ENCODE data around the gene FGD2.
"Not testable (repeated sequence)": the region's sequence is repeated elsewhere in the genome, so short reads cannot be mapped to it uniquely, and the experiment has no call there.

Gene FGD2

DNA sequence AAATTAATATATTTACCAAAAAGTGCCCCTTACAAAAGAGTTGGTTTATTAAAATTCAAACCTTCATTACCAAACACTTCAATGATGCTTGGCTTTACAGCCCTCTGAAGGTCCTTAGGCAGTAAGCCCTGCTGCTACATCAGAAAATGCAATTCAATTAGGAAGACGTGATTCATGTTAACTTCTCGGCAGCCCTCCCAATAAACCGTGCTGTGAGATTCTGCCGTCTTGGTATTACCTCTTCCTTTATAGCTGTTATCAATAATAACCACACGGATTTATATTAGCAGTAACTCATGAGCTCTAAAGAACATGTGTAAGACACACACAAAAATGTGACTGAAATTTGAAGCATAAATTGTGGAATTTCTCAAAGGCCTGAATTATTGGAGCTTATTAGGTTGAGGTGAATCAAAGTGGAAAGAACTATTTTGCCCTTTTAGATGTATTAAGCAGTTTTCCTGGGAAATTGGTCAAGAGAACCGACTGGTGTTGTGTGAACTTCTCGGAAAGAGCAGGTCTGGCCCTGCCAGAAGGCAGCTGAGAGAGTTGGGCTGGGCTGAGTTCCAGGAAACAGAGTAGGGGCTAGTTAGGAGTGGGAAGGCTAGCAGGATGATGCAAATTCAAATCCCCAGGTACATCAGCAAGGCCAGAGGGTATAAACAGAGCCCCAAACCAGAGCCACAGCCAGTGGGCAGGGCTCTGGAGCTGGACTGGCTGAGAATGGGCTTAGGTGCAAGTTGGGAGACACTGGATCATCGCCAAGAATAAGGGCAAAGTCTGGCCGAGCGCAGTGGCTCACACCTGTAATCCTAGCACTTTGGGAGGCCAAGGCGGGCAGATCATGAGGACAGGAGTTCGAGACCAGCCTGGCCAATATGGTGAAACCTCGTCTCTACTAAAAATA is 33.1 kb downstream of the FGD2 start:
- no peak for DNase-seq
- Mint-ChIP-seq H3K27me3 (no peaks in the 10 kb centered on the region), H3K27ac (no peak overlapping the region), H3K4me3 (no peak overlapping the region), H3K4me1 (peaks cover 62% of the 10 kb centered on the region), H3K9me3 (peaks cover 6% of the 10 kb centered on the region), H3K36me3 (peaks cover 9% of the 10 kb centered on the region)
- CTCF ChIA-PET: interaction anchor here (2.3 to 25.3 kb wide), 2 partner anchors 10 to 170 kb away, joined by 6 to 391 read pairs; no protein-coding TSS in a partner anchor

DNA sequence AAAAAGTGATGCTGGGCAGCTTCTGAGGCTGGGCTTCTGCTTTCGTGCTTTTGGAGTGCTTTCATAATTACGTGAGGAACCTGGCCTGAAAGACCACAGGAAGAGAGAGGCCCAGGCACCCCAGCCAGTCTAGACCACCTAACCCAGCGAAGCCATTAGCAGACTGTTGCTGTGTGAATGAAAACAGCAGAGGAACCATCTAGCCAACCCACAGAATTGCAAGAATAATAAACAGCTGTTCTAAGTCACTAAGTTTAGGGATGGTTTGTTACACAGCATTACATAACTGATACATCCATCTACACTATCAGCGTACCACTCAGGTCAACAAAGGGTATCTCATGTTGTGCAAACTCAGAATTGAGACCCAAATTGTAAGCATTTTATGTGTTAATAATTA is 34.5 kb downstream of the FGD2 start:
- H3K27ac Mint-ChIP-seq: no peak overlapping the region

GRCh38 chr6:37041521-37041920 is 36.1 kb downstream of the FGD2 start:
- Mint-ChIP-seq H3K27ac (peak overlapping the region; percentile 37), H3K4me3 (no peak overlapping the region)

More for the DNA sequence above, 34.5 kb downstream of the FGD2 start:
- Mint-ChIP-seq H3K4me3 (no peak overlapping the region), H3K9me3 (peaks cover 6% of the 10 kb centered on the region), H3K4me1 (peaks cover 55% of the 10 kb centered on the region), H3K36me3 (peaks cover 7% of the 10 kb centered on the region), H3K27me3 (no peaks in the 10 kb centered on the region)
- no peak for DNase-seq
- CTCF ChIA-PET: interaction anchor here (2.3 to 25.3 kb wide), 3 partner anchors 9 to 169 kb away, joined by 6 to 391 read pairs (median 391); no protein-coding TSS in a partner anchor

GRCh38 chr6:37042150-37042549 is 36.7 kb downstream of the FGD2 start:
- no peak for DNase-seq
- peaks cover 68% of the 10 kb centered on the region for H3K4me1 Mint-ChIP-seq

More at GRCh38 chr6:37041521-37041920, 36.1 kb downstream of the FGD2 start:
- Mint-ChIP-seq H3K36me3 (peaks cover 8% of the 10 kb centered on the region), H3K27me3 (no peaks in the 10 kb centered on the region), H3K9me3 (peaks cover 6% of the 10 kb centered on the region), H3K4me1 (peaks cover 64% of the 10 kb centered on the region)
- DNase-seq: no peak
- CTCF ChIA-PET: interaction anchor here (0.7 to 25.3 kb wide), 3 partner anchors 7 to 50 kb away, joined by 3 to 391 read pairs (median 391); no protein-coding TSS in a partner anchor

GRCh38 chr6:37043091-37043490 is 37.6 kb downstream of the FGD2 start:
- not testable (repeated sequence) for DNase-seq, H3K4me3 Mint-ChIP-seq, H3K27me3 Mint-ChIP-seq, H3K9me3 Mint-ChIP-seq
- Mint-ChIP-seq H3K4me1 (peaks cover 72% of the 10 kb centered on the region), H3K27ac (peak overlapping the region; percentile 75), H3K36me3 (peaks cover 13% of the 10 kb centered on the region)
- CTCF ChIA-PET: interaction anchor here (0.6 to 19.0 kb wide), 2 partner anchors 13 to 312 kb away, joined by 3 to 391 read pairs; no protein-coding TSS in a partner anchor

More at GRCh38 chr6:37042150-37042549, 36.7 kb downstream of the FGD2 start:
- peaks cover 10% of the 10 kb centered on the region for H3K36me3 Mint-ChIP-seq
- H3K9me3 Mint-ChIP-seq: peaks cover 6% of the 10 kb centered on the region
- H3K27ac Mint-ChIP-seq: no peak overlapping the region
- H3K27me3 Mint-ChIP-seq: no peaks in the 10 kb centered on the region
- no peak overlapping the region for H3K4me3 Mint-ChIP-seq
- CTCF ChIA-PET: interaction anchor here (0.6 to 25.3 kb wide), 3 partner anchors 6 to 313 kb away, joined by 3 to 391 read pairs (median 391); no protein-coding TSS in a partner anchor

DNA sequence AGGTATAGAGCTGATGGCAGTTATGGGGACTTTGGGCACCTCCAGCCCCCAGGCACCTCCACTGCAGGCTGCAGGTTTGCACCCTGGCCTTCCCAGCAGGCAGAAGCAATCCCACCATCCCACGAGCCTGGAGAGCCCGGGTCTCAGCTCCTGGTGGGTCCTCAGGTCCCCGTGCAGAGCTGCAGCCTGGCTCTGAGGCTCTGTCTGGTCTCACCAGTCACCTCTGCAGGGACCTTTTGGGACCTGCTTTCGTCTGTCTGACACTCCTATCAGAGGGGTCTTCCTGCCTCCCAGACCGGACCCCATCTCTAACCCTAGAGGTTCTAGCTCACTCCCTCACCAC is 41.9 kb downstream of the FGD2 start:
- no peaks in the 10 kb centered on the region for H3K27me3 Mint-ChIP-seq

GRCh38 chr6:37047689-37048402 is 42.4 kb downstream of the FGD2 start:
- H3K4me1 Mint-ChIP-seq: peaks cover 81% of the 10 kb centered on the region
- CTCF ChIA-PET: interaction anchor here (1.3 to 19.0 kb wide), 4 partner anchors 18 to 162 kb away, joined by 5 to 391 read pairs (median 170); partner anchors contain the start of gene PIM1
- H3K36me3 Mint-ChIP-seq: peaks cover 16% of the 10 kb centered on the region
- no peaks in the 10 kb centered on the region for H3K27me3 Mint-ChIP-seq
- H3K27ac Mint-ChIP-seq: peak overlapping the region; percentile 98
- peak overlapping the region; percentile 46 for H3K4me3 Mint-ChIP-seq
- DNase-seq: peak; percentile 52
- peaks cover 2% of the 10 kb centered on the region for H3K9me3 Mint-ChIP-seq

More for the DNA sequence above, 41.9 kb downstream of the FGD2 start:
- Mint-ChIP-seq H3K4me3 (peak overlapping the region; percentile 39), H3K9me3 (peaks cover 2% of the 10 kb centered on the region), H3K36me3 (peaks cover 16% of the 10 kb centered on the region), H3K27ac (peak overlapping the region; percentile 98), H3K4me1 (peaks cover 77% of the 10 kb centered on the region)
- DNase-seq: no peak
- CTCF ChIA-PET: interaction anchor here (9.9 to 19.0 kb wide), 3 partner anchors 18 to 163 kb away, joined by 145 to 391 read pairs (median 196); partner anchors contain the start of gene PIM1

GRCh38 chr6:37048403-37048850 is 43.0 kb downstream of the FGD2 start:
- CTCF ChIA-PET: interaction anchor here (1.3 to 19.0 kb wide), 4 partner anchors 19 to 162 kb away, joined by 5 to 391 read pairs (median 170); partner anchors contain the start of gene PIM1
- peak overlapping the region; percentile 98 for H3K27ac Mint-ChIP-seq
- H3K4me1 Mint-ChIP-seq: peaks cover 79% of the 10 kb centered on the region

DNA sequence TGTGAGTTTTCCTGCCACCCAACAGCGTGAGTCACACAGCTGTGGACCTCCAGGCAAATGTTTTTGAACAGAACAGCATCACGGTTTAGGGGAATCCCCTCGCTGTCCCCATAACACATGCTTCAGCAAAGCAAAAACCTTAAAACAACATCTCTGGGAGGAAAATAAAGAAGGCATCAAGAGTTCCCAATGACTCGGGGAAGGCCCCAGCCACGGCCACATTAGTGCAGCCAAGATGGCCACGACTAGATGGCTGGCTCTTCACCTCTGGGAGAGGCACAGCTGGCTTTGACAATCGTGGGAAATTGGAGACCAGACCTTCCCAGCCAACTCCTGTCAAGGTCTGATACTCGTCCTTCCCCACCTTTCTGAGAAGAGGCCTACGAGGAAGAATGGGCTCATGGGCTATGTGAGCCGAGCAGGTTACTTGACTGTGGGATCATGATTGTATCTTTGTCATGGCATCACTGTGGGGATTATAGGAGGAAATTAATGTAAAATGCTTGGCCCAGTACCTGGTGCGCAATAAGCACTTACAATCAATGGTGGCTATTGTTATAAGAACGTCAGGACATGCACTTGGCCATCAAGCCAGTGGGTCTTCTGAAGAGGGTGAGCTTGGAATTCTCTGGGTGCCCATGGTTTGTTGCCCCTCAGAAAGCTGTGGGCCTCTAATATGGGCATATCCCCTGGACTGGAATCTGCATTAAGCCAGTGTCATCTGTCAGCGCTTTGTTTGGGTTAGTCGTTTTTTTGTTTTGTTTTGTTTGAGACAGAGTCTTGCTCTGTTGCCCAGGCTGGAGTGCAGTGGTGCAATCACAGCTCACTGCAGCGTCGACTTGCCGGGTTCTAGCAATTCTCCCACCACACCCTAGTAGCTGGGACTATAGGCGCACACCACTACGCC is 43.6 kb downstream of the FGD2 start:
- CTCF ChIA-PET: interaction anchor here (1.3 to 19.0 kb wide), 4 partner anchors 19 to 161 kb away, joined by 5 to 391 read pairs (median 170); partner anchors contain the start of gene PIM1
- Mint-ChIP-seq H3K9me3 (no peaks in the 10 kb centered on the region), H3K4me1 (peaks cover 80% of the 10 kb centered on the region), H3K27ac (peak overlapping the region; percentile 98), H3K27me3 (no peaks in the 10 kb centered on the region), H3K36me3 (peaks cover 14% of the 10 kb centered on the region), H3K4me3 (peak overlapping the region; percentile 89)
- peak; percentile 86 for DNase-seq

More at GRCh38 chr6:37048403-37048850, 43.0 kb downstream of the FGD2 start:
- Mint-ChIP-seq H3K9me3 (no peaks in the 10 kb centered on the region), H3K4me3 (peak overlapping the region; percentile 89), H3K27me3 (no peaks in the 10 kb centered on the region), H3K36me3 (peaks cover 14% of the 10 kb centered on the region)
- no peak for DNase-seq

DNA sequence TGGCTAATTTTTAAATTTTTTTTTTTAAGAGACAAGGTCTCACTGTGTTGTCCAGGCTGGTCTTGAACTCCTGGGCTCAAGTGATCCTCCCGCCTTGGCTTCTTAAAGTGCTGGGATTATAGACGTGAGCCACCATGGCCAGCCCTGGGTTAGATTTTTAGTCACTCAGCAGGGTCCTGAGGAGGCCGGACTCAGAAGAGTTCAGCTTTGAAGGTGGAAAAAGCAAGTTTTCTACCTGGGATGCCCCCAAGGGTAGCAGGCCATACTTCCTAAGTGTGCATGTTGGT is 44.2 kb downstream of the FGD2 start:
- no peak for DNase-seq
- H3K27ac Mint-ChIP-seq: peak overlapping the region; percentile 98
- CTCF ChIA-PET: interaction anchor here (1.6 to 19.0 kb wide), 5 partner anchors 20 to 160 kb away, joined by 11 to 391 read pairs (median 145); partner anchors contain the start of gene PIM1
- no peaks in the 10 kb centered on the region for H3K27me3 Mint-ChIP-seq
- no peaks in the 10 kb centered on the region for H3K9me3 Mint-ChIP-seq
- peaks cover 14% of the 10 kb centered on the region for H3K36me3 Mint-ChIP-seq
- H3K4me1 Mint-ChIP-seq: peaks cover 86% of the 10 kb centered on the region
- peak overlapping the region; percentile 89 for H3K4me3 Mint-ChIP-seq

- H3K9me3 Mint-ChIP-seq: no peaks in the 10 kb centered on the region
- peak overlapping the region; percentile 98 for H3K27ac Mint-ChIP-seq
- CTCF ChIA-PET: interaction anchor here (0.9 to 19.0 kb wide), 16 partner anchors 17 to 276 kb away, joined by 3 to 391 read pairs (median 8); partner anchors contain the start of gene PIM1
- peak overlapping the region; percentile 89 for H3K4me3 Mint-ChIP-seq
- peaks cover 90% of the 10 kb centered on the region for H3K4me1 Mint-ChIP-seq
- H3K27me3 Mint-ChIP-seq: no peaks in the 10 kb centered on the region
- H3K36me3 Mint-ChIP-seq: peaks cover 14% of the 10 kb centered on the region
- DNase-seq: peak; percentile 84
Measured at GRCh38 chr6:37050045-37050853, 44.8 kb downstream of the FGD2 start.

- Mint-ChIP-seq H3K4me1 (peaks cover 88% of the 10 kb centered on the region), H3K27me3 (no peaks in the 10 kb centered on the region), H3K27ac (peak overlapping the region; percentile 98), H3K36me3 (peaks cover 14% of the 10 kb centered on the region), H3K4me3 (peak overlapping the region; percentile 89), H3K9me3 (no peaks in the 10 kb centered on the region)
- CTCF ChIA-PET: interaction anchor here (0.9 to 19.0 kb wide), 16 partner anchors 17 to 275 kb away, joined by 3 to 391 read pairs (median 8); partner anchors contain the start of gene PIM1
- no peak for DNase-seq
Measured at GRCh38 chr6:37050854-37051137, 45.3 kb downstream of the FGD2 start.

Data from activated naive CD4-positive, alpha-beta T cell treated with anti-CD3 and anti-CD28 coated beads, Interleukin-2, amount 10 ng/mL, durations not matched to agents 7 days and 5 days (primary cell).